Measurements from ENCODE around the gene MPPE1. TPM values are rescaled to one million over a fixed set of nuclear protein-coding genes. Genes with fewer than 3 reads are reported as not detected.
A peak's percentile ranks its signal among the peaks of the same experiment; 100 is the strongest.

MPPE1 gene, protein sequence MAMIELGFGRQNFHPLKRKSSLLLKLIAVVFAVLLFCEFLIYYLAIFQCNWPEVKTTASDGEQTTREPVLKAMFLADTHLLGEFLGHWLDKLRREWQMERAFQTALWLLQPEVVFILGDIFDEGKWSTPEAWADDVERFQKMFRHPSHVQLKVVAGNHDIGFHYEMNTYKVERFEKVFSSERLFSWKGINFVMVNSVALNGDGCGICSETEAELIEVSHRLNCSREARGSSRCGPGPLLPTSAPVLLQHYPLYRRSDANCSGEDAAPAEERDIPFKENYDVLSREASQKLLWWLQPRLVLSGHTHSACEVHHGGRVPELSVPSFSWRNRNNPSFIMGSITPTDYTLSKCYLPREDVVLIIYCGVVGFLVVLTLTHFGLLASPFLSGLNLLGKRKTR
- total RNA-seq = 49.4 and 58.6 TPM in 2 replicates
- long read RNA-seq, full-length matches to known transcripts = 149 of 342 reads
- long read RNA-seq, partial matches to known transcripts = 8 of 342 reads
- long read RNA-seq, other reads (novel, unspliced or antisense) = 185 of 342 reads

DNA sequence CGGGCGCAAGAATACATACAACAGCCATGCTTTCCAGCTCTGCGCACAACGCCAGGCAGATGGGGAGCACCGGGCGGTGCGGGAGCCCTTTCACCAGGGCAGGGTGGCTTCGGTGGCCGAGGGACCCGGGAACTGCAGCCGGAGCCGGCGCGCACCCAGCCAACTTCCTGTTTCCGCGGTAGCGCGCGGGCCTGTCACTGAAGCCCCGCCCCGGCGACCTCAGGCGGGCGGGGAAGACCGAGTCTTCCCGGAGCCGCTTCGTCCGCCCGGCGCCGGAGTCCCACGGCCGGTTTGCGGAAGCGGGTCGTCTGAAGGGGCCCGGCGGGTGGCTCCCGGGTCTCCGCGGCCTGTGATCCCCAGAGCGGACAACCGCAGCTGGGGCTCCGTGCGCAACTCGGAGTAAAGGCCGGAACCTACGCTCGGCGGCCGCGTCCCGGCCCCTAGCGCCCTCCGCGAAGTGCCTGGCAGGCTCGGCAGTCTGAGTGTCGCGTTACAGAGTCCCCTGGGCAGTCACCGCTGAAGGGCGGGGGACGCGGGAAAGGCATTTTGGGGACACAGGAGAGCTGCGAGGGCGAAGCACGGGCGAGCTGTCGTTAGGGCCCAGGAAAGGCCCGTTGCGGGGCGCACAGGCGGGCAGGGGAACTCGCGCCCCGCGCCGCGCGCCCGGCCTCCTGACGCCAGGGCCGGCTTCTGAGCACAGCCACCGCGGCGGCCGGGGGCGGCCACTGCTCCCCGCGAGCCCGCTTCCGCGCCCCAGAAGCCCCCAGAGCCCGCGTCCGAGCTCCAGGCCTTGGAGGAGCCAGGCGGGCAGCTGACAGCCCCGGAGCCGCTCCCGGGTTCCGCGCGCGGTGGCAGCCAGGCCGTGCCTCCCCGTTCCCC lies at the start of gene MPPE1:
Gene MPPE1 (minus strand): TSS at position 136 of the 879 bp plus-strand sequence. CDS start 11,053 bp downstream, outside the sequence.
- peak; percentile 94 for DNase-seq (ENCODE audit: extremely low spot score, unreplicated experiment)
- TF ChIP-seq, protein P1, sequence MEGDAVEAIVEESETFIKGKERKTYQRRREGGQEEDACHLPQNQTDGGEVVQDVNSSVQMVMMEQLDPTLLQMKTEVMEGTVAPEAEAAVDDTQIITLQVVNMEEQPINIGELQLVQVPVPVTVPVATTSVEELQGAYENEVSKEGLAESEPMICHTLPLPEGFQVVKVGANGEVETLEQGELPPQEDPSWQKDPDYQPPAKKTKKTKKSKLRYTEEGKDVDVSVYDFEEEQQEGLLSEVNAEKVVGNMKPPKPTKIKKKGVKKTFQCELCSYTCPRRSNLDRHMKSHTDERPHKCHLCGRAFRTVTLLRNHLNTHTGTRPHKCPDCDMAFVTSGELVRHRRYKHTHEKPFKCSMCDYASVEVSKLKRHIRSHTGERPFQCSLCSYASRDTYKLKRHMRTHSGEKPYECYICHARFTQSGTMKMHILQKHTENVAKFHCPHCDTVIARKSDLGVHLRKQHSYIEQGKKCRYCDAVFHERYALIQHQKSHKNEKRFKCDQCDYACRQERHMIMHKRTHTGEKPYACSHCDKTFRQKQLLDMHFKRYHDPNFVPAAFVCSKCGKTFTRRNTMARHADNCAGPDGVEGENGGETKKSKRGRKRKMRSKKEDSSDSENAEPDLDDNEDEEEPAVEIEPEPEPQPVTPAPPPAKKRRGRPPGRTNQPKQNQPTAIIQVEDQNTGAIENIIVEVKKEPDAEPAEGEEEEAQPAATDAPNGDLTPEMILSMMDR (IDR thresholded peaks at IDR 0.05) = no peak
- no peaks in the 10 kb centered on the region for H3K27me3 Mint-ChIP-seq (ENCODE audit: unreplicated experiment)
- peak within 1 kb of the TSS; percentile 94 for H3K4me3 Mint-ChIP-seq (ENCODE audit: unreplicated experiment)
- H3K9me3 Mint-ChIP-seq (ENCODE audit: unreplicated experiment) = no peaks in the 10 kb centered on the region
- peaks cover 25% of the 10 kb centered on the region for H3K4me1 Mint-ChIP-seq (ENCODE audit: unreplicated experiment)
- peak within 1 kb of the TSS; percentile 91 for H3K27ac Mint-ChIP-seq (ENCODE audit: unreplicated experiment)
- H3K36me3 Mint-ChIP-seq (ENCODE audit: unreplicated experiment) = peaks cover 4% of the 10 kb centered on the region

DNA sequence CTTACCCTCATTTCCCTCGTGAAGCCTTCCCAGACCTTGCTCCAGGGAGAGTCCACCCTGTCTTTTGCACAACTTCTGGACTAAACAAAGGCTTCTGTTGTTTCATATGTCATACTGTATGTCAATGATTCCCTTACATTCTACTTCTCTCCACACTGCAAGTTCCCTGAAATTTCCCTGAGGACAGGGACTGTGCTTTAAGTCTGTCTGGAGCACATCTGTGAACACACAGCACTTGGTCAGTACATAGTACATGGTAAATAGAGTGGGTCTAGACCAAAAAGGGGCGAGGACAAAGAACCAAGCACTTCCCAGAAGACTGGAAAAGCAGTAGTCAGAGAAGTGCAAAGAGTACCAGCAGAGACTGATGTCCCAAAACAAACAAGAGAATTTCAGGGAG lies 49.5 kb upstream of the MPPE1 start:
- Mint-ChIP-seq H3K27ac (ENCODE audit: unreplicated experiment) (peak overlapping the region; percentile 58), H3K27me3 (ENCODE audit: unreplicated experiment) (no peaks in the 10 kb centered on the region), H3K4me3 (ENCODE audit: unreplicated experiment) (no peak overlapping the region), H3K4me1 (ENCODE audit: unreplicated experiment) (peaks cover 28% of the 10 kb centered on the region), H3K9me3 (ENCODE audit: unreplicated experiment) (peaks cover 12% of the 10 kb centered on the region), H3K36me3 (ENCODE audit: unreplicated experiment) (peaks cover 5% of the 10 kb centered on the region)
- DNase-seq (ENCODE audit: extremely low spot score, unreplicated experiment) = no peak
- TF ChIP-seq, protein P1 (IDR thresholded peaks at IDR 0.05) = no peak

DNA sequence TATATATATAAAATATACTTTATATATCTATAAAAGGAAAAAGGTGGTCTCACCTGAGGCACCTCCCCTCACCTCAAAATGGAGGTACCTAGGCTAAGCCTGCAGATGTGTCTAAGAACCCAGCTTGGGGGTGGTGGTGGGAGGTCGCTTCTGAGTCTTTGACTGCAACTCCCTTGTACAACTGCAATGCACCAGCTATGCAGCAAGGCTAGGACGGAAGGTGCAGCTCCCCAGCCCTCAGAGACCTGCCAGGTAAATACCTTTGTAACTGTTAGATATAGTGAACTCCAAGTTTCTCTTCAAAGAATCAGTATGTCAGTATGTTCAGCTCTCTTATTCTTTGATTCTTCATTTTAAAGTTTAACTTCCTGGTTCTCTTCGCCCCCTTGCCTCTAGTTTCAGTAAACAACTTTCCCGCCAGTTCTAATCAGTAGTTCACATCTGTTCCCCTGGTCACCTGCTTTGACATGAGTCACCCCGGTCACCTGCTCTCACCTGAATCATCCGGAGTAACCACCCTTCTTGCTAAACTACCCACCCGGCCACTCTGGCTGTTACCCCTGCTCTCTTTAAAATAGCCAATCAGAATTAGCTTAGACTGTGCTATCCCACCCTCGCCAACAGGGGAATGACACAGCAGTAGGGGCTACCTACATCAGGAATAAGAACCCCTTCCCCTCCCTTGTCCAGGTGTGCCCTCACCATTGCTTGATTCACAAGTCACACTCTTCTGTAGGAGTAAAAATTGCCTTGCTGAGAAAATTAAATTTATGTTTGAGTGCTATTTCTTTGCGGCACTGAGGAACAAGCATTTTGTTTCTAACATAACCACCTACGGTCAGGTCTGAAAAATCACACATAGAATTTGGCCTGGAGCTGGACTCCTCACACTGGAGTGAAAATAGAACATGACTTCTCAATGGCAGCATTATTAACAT lies 48.5 kb upstream of the MPPE1 start:
- TF ChIP-seq, protein P1 (IDR thresholded peaks at IDR 0.05) = no peak
- DNase-seq (ENCODE audit: extremely low spot score, unreplicated experiment) = no peak
- peaks cover 5% of the 10 kb centered on the region for H3K36me3 Mint-ChIP-seq (ENCODE audit: unreplicated experiment)
- H3K4me3 Mint-ChIP-seq (ENCODE audit: unreplicated experiment) = no peak overlapping the region
- H3K27ac Mint-ChIP-seq (ENCODE audit: unreplicated experiment) = peak overlapping the region; percentile 58
- H3K27me3 Mint-ChIP-seq (ENCODE audit: unreplicated experiment) = no peaks in the 10 kb centered on the region
- peaks cover 12% of the 10 kb centered on the region for H3K9me3 Mint-ChIP-seq (ENCODE audit: unreplicated experiment)
- H3K4me1 Mint-ChIP-seq (ENCODE audit: unreplicated experiment) = peaks cover 28% of the 10 kb centered on the region

DNA sequence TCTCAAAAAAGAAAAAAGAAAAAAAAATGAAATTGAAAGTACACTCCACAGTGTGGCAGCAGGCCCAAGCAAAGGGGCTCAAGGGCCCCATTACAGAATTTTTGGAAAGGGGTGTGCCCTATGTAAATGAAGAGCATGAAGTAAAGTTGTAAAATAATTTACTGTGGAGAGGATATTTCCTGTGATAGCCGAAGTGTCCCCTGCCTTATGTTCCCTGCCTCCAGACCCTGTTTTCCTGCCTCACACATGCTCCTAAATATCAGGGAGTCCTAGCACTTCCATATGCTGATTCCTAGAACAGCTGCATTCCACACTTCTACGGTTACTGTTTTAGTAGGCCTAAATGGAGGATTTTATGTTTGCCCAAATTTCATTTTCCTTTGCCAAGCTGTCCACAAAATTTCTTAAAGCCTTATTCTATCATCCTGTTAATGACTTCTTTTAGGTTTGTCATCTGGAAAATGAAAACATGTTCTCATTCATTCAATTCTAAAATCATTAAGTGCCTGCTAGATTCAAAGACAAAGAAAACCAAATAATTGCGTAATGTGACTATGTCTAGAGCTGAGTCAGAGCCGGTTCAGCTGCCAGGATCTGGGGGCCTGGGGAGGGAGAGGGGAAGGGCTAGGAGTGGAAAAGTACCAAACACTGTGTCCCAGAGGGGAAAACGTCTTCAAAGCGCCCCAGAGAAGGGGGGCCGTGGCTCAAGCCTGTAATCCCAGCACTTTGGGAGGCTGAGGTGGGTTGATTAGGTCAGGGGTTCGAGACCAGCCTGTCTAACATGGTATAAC lies 47.3 kb upstream of the MPPE1 start:
- Mint-ChIP-seq H3K27ac (ENCODE audit: unreplicated experiment) (peak overlapping the region; percentile 95), H3K4me1 (ENCODE audit: unreplicated experiment) (peaks cover 30% of the 10 kb centered on the region), H3K27me3 (ENCODE audit: unreplicated experiment) (no peaks in the 10 kb centered on the region), H3K9me3 (ENCODE audit: unreplicated experiment) (peaks cover 12% of the 10 kb centered on the region), H3K4me3 (ENCODE audit: unreplicated experiment) (peak overlapping the region; percentile 14), H3K36me3 (ENCODE audit: unreplicated experiment) (peaks cover 5% of the 10 kb centered on the region)
- DNase-seq (ENCODE audit: extremely low spot score, unreplicated experiment) = no peak
- TF ChIP-seq, protein P1 (IDR thresholded peaks at IDR 0.05) = no peak

Data from osteocyte (in vitro differentiated cells).